SK-N-SH treated with all-trans-retinoic acid at 6 μM for 48 hours (cell line): ENCODE data around the gene CRYL1.

Experiments
- ARNTL ChIP-seq: fragments of 450-650 bp; formaldehyde crosslinking; IDR thresholded peaks from 2 replicates; pipeline ENCODE4 v1.5.0; 2020; ENCODE audit warnings: low read depth, mild to moderate bottlenecking, moderate library complexity, borderline replicate concordance
- BACH2 ChIP-seq: fragments of 250-450 bp; sonication (Bioruptor Pico); IDR thresholded peaks from 2 replicates; pipeline ENCODE4 v1.9.0; 2021; ENCODE audit warnings: mild to moderate bottlenecking, borderline replicate concordance
- PATZ1 ChIP-seq: fragments of 250-450 bp; sonication (Bioruptor Pico); IDR thresholded peaks from 2 replicates; pipeline ENCODE4 v1.8.0; 2020; ENCODE audit warnings: mild to moderate bottlenecking, moderate library complexity, borderline replicate concordance
- TOX ChIP-seq: fragments of 250-450 bp; sonication (Bioruptor Pico); IDR thresholded peaks from 2 replicates; pipeline ENCODE4 v1.8.0; 2021; ENCODE audit warnings: mild to moderate bottlenecking, moderate library complexity, borderline replicate concordance
- TSHZ2 ChIP-seq: fragments of 250-450 bp; sonication (Bioruptor Pico); IDR thresholded peaks from 2 replicates; pipeline ENCODE4 v1.5.0; 2020; ENCODE audit warnings: mild to moderate bottlenecking, moderate library complexity
- ZFP3 ChIP-seq: fragments of 250-450 bp; sonication (Bioruptor Pico); IDR thresholded peaks from 2 replicates; pipeline ENCODE4 v1.5.0; 2020; ENCODE audit warnings: mild to moderate bottlenecking, moderate library complexity
- ZNF565 ChIP-seq: fragments of 450-650 bp; formaldehyde crosslinking; conservative IDR thresholded peaks from 2 replicates; pipeline ENCODE4 v1.5.0; 2020; ENCODE audit warnings: low read depth, mild to moderate bottlenecking, moderate library complexity

- TF ChIP-seq ZNF565 (CRISPR knock-in tag) (no peak), TSHZ2 (CRISPR knock-in tag) (no peak), ZFP3 (CRISPR knock-in tag) (no peak), BACH2 (no peak), PATZ1 (CRISPR knock-in tag) (no peak), TOX (CRISPR knock-in tag) (no peak), ARNTL (no peak)
Observed at GRCh38 chr13:20399961-20400360, 125.7 kb downstream of the CRYL1 start.
